HCT116 (cell line): ENCODE results near the gene STX12. TPM values are rescaled to one million over a fixed set of nuclear protein-coding genes. Genes with fewer than 3 reads are reported as not detected.
"Not testable (repeated sequence)": the region's sequence is repeated elsewhere in the genome, so short reads cannot be mapped to it uniquely, and the experiment has no call there.

Experiments used
- ATAC-seq: fragments of 200-7000 bp; cut with Tn5 transposase; 2 replicates; pipeline ENCODE4 v1.9.1; 2020; ENCODE audit warnings: mild to moderate bottlenecking, moderate library complexity
- BruUV-seq: library from RNA; stranded (reverse); fragments of 400-500 nt; replicated peaks from 2 replicates; lab custom pipeline; 2021; lab: Mats Ljungman, UMichigan
- CTCF ChIA-PET: fragments of 300-600 bp; sonication (Branson Sonifier 250); formaldehyde crosslinking; loops from one replicate; lab custom pipeline; 2021; ENCODE audit warnings: antibody characterized with exemption; lab: Charles Lee
- POLR2A ChIA-PET: fragments of 300-600, 350-600 bp; sonication (Branson Sonifier 250); formaldehyde crosslinking; loops from one replicate; lab custom pipeline; 2021; ENCODE audit warnings: antibody characterized with exemption; lab: Charles Lee
- RAD21 ChIA-PET, 2 experiments: fragments of 300-600 bp; sonication (Branson Sonifier 250); formaldehyde crosslinking; loops; one replicate each; lab custom pipeline; 2023; ENCODE audit warnings: low total read pairs in 2 of 2; ENCODE audit not compliant: uncharacterized antibody in 2 of 2, unreplicated experiment in 2 of 2, low non-redundant PET in 1 of 2; lab: Charles Lee
- DNase-seq: peaks from one replicate; pipeline ENCODE4 v3.0.0-alpha.2; 2010; ENCODE audit warnings: low read depth, low spot score
- H2AFZ ChIP-seq: fragments of 200-600 bp; shearing (Covaris generic), sonication (generic); 2 replicates; pipeline ENCODE4 v1.6.1; 2017; ENCODE audit warnings: low read depth, mixed run types, mixed read lengths, antibody characterized with exemption, low read length; ENCODE audit not compliant: poor library complexity, severe bottlenecking
- H3K27ac ChIP-seq: 2 replicates; pipeline ENCODE4 v1.5.1; 2012; ENCODE audit warnings: low read depth, low read length
- H3K27me3 ChIP-seq: fragments of 200-600 bp; sonication (generic); 2 replicates; pipeline ENCODE4 v1.6.1; 2016; ENCODE audit warnings: mixed run types, low read length, mixed read lengths; ENCODE audit not compliant: insufficient read depth
- H3K36me3 ChIP-seq, 2 experiments: fragments of 200-500 bp in 1 of 2; fragments of 200-600 bp in 1 of 2; sonication (Bioruptor generic) in 1 of 2; sonication (generic) in 1 of 2; 2 replicates each; pipeline versions ENCODE4 v1.5.1 to v1.6.1; 2014 to 2016; ENCODE audit warnings: low read length in 2 of 2, inconsistent platforms in 1 of 2, mixed read lengths in 1 of 2, mixed run types in 1 of 2; ENCODE audit not compliant: insufficient read depth in 2 of 2, control insufficient read depth in 1 of 2
- H3K4me1 ChIP-seq, 2 experiments: fragments of 200-600 bp in 1 of 2; sonication (generic) in 1 of 2; 2 replicates each; pipeline versions ENCODE4 v1.5.1 to v1.6.1; 2012 to 2017; ENCODE audit warnings: low read length in 2 of 2, inconsistent platforms in 1 of 2, mild to moderate bottlenecking in 1 of 2, mixed read lengths in 1 of 2, mixed run types in 1 of 2, moderate library complexity in 1 of 2; ENCODE audit not compliant: insufficient read depth in 2 of 2, control insufficient read depth in 1 of 2
- H3K4me2 ChIP-seq: fragments of 200-600 bp; sonication (generic); 2 replicates; pipeline ENCODE4 v1.6.1; 2017; ENCODE audit warnings: mixed run types, low read length, mixed read lengths
- H3K4me3 ChIP-seq, 2 experiments: fragments of 200-600 bp in 1 of 2; sonication (generic) in 1 of 2; replicated peaks in 1 of 2; 2 replicates each; pipeline ENCODE4 v1.5.1; 2011 to 2016; ENCODE audit warnings: low read length in 2 of 2, control low read depth in 1 of 2, low read depth in 1 of 2, mild to moderate bottlenecking in 1 of 2, mixed read lengths in 1 of 2, mixed run types in 1 of 2
- H3K79me2 ChIP-seq: fragments of 200-600 bp; sonication (generic); 2 replicates; pipeline ENCODE4 v1.6.1; 2017; ENCODE audit warnings: mild to moderate bottlenecking, mixed run types, low read length, moderate library complexity, mixed read lengths; ENCODE audit not compliant: insufficient read depth
- H3K9ac ChIP-seq: fragments of 200-600 bp; sonication (generic); 2 replicates; pipeline ENCODE4 v1.6.1; 2016; ENCODE audit warnings: low read length, mixed read lengths
- H3K9me2 ChIP-seq: fragments of 200-600 bp; sonication (generic), shearing (Covaris generic); 2 replicates; pipeline ENCODE4 v1.6.1; 2017; ENCODE audit warnings: mixed run types, mild to moderate bottlenecking, moderate library complexity; ENCODE audit not compliant: insufficient read depth
- H3K9me3 ChIP-seq, 2 experiments: fragments of 200-500 bp in 1 of 2; fragments of 200-600 bp in 1 of 2; sonication (Bioruptor generic) in 1 of 2; sonication (generic) in 1 of 2; 2 replicates each; pipeline ENCODE4 v1.6.1; 2014 to 2017; ENCODE audit warnings: low read length in 2 of 2, mixed read lengths in 2 of 2, inconsistent platforms in 1 of 2, low read depth in 1 of 2, mild to moderate bottlenecking in 1 of 2, mixed run types in 1 of 2, moderate library complexity in 1 of 2; ENCODE audit not compliant: control insufficient read depth in 1 of 2, insufficient read depth in 1 of 2
- H4K20me1 ChIP-seq: fragments of 200-600 bp; sonication (generic), shearing (Covaris generic); 2 replicates; pipeline ENCODE4 v1.6.1; 2017; ENCODE audit warnings: mixed run types, mild to moderate bottlenecking, moderate library complexity; ENCODE audit not compliant: insufficient read depth
- CEBPB ChIP-seq: IDR thresholded peaks from 2 replicates; pipeline ENCODE4 v1.6.1; 2012; ENCODE audit warnings: low read depth
- CTCF ChIP-seq, 3 experiments: fragments of 200-600 bp in 1 of 3; sonication (generic) in 1 of 3; IDR thresholded peaks in 2 of 3; conservative IDR thresholded peaks in 1 of 3; 2 replicates each; pipeline ENCODE4 v1.5.1; 2012 to 2017; ENCODE audit warnings: low read depth in 2 of 3, low read length in 2 of 3, antibody characterized with exemption in 1 of 3, borderline replicate concordance in 1 of 3, control low read depth in 1 of 3, mild to moderate bottlenecking in 1 of 3, mixed read lengths in 1 of 3, mixed run types in 1 of 3, moderate library complexity in 1 of 3; ENCODE audit not compliant: insufficient read depth in 1 of 3
- EZH2 ChIP-seq: fragments of 200-600 bp; sonication (generic); IDR thresholded peaks from 2 replicates; pipeline ENCODE4 v1.6.1; 2017; ENCODE audit warnings: antibody characterized with exemption, mixed run types
- EZH2phosphoT487 ChIP-seq: fragments of 200-600 bp; IDR thresholded peaks from 2 replicates; pipeline ENCODE4 v1.6.1; 2018; ENCODE audit warnings: antibody characterized with exemption, borderline replicate concordance
- MAX ChIP-seq: IDR thresholded peaks from 2 replicates; pipeline ENCODE4 v1.6.1; 2012
- POLR2A ChIP-seq: IDR thresholded peaks from 2 replicates; pipeline ENCODE4 v1.7.0; 2011; ENCODE audit warnings: borderline replicate concordance; ENCODE audit not compliant: insufficient read depth, insufficient read length; ENCODE audit errors: extremely low read depth
- POLR2AphosphoS5 ChIP-seq: IDR thresholded peaks from 2 replicates; pipeline ENCODE4 v1.6.1; 2011; ENCODE audit warnings: mild to moderate bottlenecking, low read depth, low read length, moderate library complexity
- RAD21 ChIP-seq: IDR thresholded peaks from 2 replicates; pipeline ENCODE4 v1.6.1; 2012; ENCODE audit warnings: low read depth, mild to moderate bottlenecking
- SIN3A ChIP-seq: IDR thresholded peaks from 2 replicates; pipeline ENCODE4 v1.6.1; 2012; ENCODE audit warnings: low read depth
- YY1 ChIP-seq: IDR thresholded peaks from 2 replicates; pipeline ENCODE4 v1.6.1; 2011; ENCODE audit warnings: low read length, low read depth, moderate library complexity, mild to moderate bottlenecking; ENCODE audit not compliant: insufficient replicate concordance; ENCODE audit errors: extremely low read depth
- ZFX ChIP-seq: fragments of 450-650 bp; IDR thresholded peaks from 2 replicates; pipeline ENCODE4 v1.6.1; 2017
- intact Hi-C: fragments of 100-400 bp; cut with micrococcal nuclease; formaldehyde crosslinking; loops from 2 replicates; pipeline ENCODE4 v1.10.0; 2022
- total RNA-seq: library from RNA; stranded (reverse); gene quantifications from one replicate; pipeline ENCODE4 v1.2.1, GENCODE V29; 2021; ENCODE audit not compliant: unreplicated experiment

STX12 gene
- total RNA-seq, 1 experiment from 2014 or later: 27.6 TPM

GRCh38 chr1:27869719-27870085, 96.7 kb downstream of the STX12 start (continued):
- TF ChIP-seq YY1: no peak
- no peak for TF ChIP-seq EZH2
- TF ChIP-seq CTCF (IDR thresholded peaks at IDR 0.05 in 2 of 3, conservative IDR thresholded peaks at IDR 0.05 in 1 of 3; ENCODE audit: borderline replicate concordance in 1 of 3, insufficient read depth in 1 of 3, low read depth in 2 of 3, low read length in 2 of 3): no peak

GRCh38 chr1:27871076-27871475, 98.1 kb downstream of the STX12 start:
- ATAC-seq, DNase-seq, H3K27me3 ChIP-seq, H3K4me3 ChIP-seq, RAD21 ChIA-PET, H3K9me3 ChIP-seq, H3K79me2 ChIP-seq, BruUV-seq, H4K20me1 ChIP-seq, H3K4me2 ChIP-seq, H3K9me2 ChIP-seq, H3K27ac ChIP-seq, H3K36me3 ChIP-seq, CTCF ChIA-PET, H3K9ac ChIP-seq, POLR2A ChIA-PET, H2AFZ ChIP-seq, intact Hi-C loops: not testable (repeated sequence)
- H3K4me1 ChIP-seq: peaks cover 8 to 22% of the 10 kb centered on the region in 2 experiments; a peak in 3 of 4 replicates

GRCh38 chr1:27872059-27872801, 99.2 kb downstream of the STX12 start, which contains the start of gene THEMIS2:
TSS of gene THEMIS2 (plus strand) at chr1:27872544. CDS start at chr1:27872572, 28 bp downstream.
- Histone ChIP-seq H3K9me2 (no peaks in the 10 kb centered on the region), H3K9ac (peak within 1 kb of the TSS; percentile 78), H3K9me3 (no peaks in the 10 kb centered on the region), H3K4me3 (peak within 1 kb of the TSS; percentile 84 to 95), H3K79me2 (no peaks in the 10 kb centered on the region), H3K27me3 (no peaks in the 10 kb centered on the region), H4K20me1 (no peaks in the 10 kb centered on the region), H3K36me3 (no peaks in the 10 kb centered on the region), H3K27ac (peak within 1 kb of the TSS; percentile 37; the same call in 1 of the 2 replicates), H3K4me2 (peak within 1 kb of the TSS; percentile 100), H3K4me1 (peaks cover 8 to 22% of the 10 kb centered on the region in 2 experiments; a peak in 3 of 4 replicates), H2AFZ (peak within 1 kb of the TSS; percentile 88)
- intact Hi-C loops: no loop called here
- peak; percentile 91 for ATAC-seq
- RAD21 ChIA-PET: no interaction called here
- CTCF ChIA-PET: no interaction called here
- BruUV-seq: no TSS peak
- TF ChIP-seq CEBPB: no peak
- no peak for TF ChIP-seq POLR2A
- no peak for TF ChIP-seq RAD21
- peak; percentile 81 for TF ChIP-seq POLR2AphosphoS5
- no peak for TF ChIP-seq ZFX
- no peak for TF ChIP-seq EZH2phosphoT487
- TF ChIP-seq MAX: peak; percentile 24; the same call in 1 of the 2 replicates
- 0 out of 2 replicates have a peak, but pooled peaks have one; percentile 28 for TF ChIP-seq SIN3A
- no peak for DNase-seq
- POLR2A ChIA-PET: no interaction called here
